ENCODE measurements around the gene GATA5.

GATA5 gene

GRCh38 chr20:62458275-62459251 lies 17.2 kb downstream of the GATA5 start:
- DNase-seq = no peak
- intact Hi-C loops (cut with DNase I) = no loop called here

- intact Hi-C loops (cut with DNase I) = no loop called here
These were observed 18.0 kb downstream of the GATA5 start for GRCh38 chr20:62457831-62458230.

GRCh38 chr20:62457098-62457497 lies 18.7 kb downstream of the GATA5 start:
- intact Hi-C loops (cut with DNase I) = no loop called here
- DNase-seq = no peak

More at GRCh38 chr20:62457831-62458230, 18.0 kb downstream of the GATA5 start:
- no peak for DNase-seq

- intact Hi-C loops (cut with DNase I) = no loop called here
- DNase-seq = no peak
These were observed 19.9 kb downstream of the GATA5 start for GRCh38 chr20:62455929-62456328.

- DNase-seq = no peak
- intact Hi-C loops (cut with DNase I) = no loop called here
These were observed 20.7 kb downstream of the GATA5 start for GRCh38 chr20:62454904-62455636.

- intact Hi-C loops (cut with DNase I) = no loop called here
- DNase-seq = no peak
These were observed 22.5 kb downstream of the GATA5 start for GRCh38 chr20:62453186-62453808.

GRCh38 chr20:62452475-62453095 lies 23.2 kb downstream of the GATA5 start:
- intact Hi-C loops (cut with DNase I) = no loop called here
- no peak for DNase-seq

GRCh38 chr20:62451970-62452369 lies 23.8 kb downstream of the GATA5 start:
- intact Hi-C loops (cut with DNase I) = no loop called here
- DNase-seq = no peak

GRCh38 chr20:62451156-62451767 lies 24.5 kb downstream of the GATA5 start:
- no peak for DNase-seq
- intact Hi-C loops (cut with DNase I) = no loop called here

GRCh38 chr20:62449951-62450691 lies 25.7 kb downstream of the GATA5 start:
- DNase-seq = no peak
- intact Hi-C loops (cut with DNase I) = no loop called here

GRCh38 chr20:62448788-62449187 lies 27.0 kb downstream of the GATA5 start:
- DNase-seq = no peak
- intact Hi-C loops (cut with DNase I) = no loop called here

- no peak for DNase-seq
- intact Hi-C loops (cut with DNase I) = no loop called here
These were observed 27.8 kb downstream of the GATA5 start for GRCh38 chr20:62448038-62448437.

GRCh38 chr20:62446888-62447869 lies 28.6 kb downstream of the GATA5 start:
- intact Hi-C loops (cut with DNase I) = no loop called here
- no peak for DNase-seq

GRCh38 chr20:62446481-62446880 lies 29.3 kb downstream of the GATA5 start:
- no peak for DNase-seq
- intact Hi-C loops (cut with DNase I) = no loop called here

- no peak for DNase-seq
- intact Hi-C loops (cut with DNase I) = no loop called here
These were observed 30.0 kb downstream of the GATA5 start for GRCh38 chr20:62445553-62446340.

- no peak for DNase-seq
- intact Hi-C loops (cut with DNase I) = no loop called here
These were observed 31.5 kb downstream of the GATA5 start for GRCh38 chr20:62444286-62444685.

GRCh38 chr20:62441987-62442539 lies 33.7 kb downstream of the GATA5 start:
- intact Hi-C loops (cut with DNase I) = no loop called here
- no peak for DNase-seq
